HG02970 (cell line): Measurements from ENCODE around the gene INPP4B.

Experiments
- ATAC-seq: cut with Tn5 transposase; IDR thresholded peaks from one replicate; pipeline ENCODE4 v1.9.1; 2021; ENCODE audit warnings: mild to moderate bottlenecking, moderate library complexity, moderate number of reproducible peaks; ENCODE audit not compliant: unreplicated experiment, low FRiP score

INPP4B gene

DNA sequence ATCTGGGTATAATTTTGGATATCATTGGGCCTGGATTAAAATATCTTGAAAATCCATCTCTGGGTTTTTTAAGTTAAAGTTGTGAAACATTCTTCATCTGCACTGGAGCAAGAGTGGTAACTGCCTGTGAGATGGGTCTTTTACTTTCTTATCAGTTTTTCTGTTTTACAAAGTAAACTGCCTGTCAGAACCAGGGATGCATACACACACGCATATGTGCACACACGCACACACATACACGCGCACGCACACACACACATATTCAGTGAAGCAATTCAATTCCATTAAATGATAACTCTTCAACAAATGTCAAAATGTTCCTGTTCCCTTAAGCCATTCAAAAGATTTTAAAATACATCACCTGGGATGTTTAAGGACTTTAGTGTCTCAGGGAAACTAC is 515.8 kb downstream of the INPP4B start:
- ATAC-seq, result no peak

DNA sequence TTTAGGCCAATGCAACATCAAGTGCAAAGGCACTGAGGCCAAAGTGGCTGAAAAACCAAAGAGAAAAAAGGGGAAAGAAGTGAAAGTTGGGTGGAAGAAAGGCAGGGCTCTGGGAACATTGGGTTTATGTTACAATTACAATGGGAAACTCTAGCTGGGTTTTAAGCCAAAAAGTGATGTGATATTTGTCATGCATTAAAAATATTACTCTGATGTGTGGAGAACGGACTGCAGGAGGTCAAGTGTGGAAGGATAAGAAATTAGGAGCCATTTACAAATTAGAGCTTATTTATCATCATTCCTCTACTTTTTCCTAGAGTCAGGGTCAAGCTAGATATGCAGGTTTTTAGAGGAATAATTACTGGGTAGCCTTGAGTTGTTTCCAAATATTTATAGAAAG is 516.8 kb downstream of the INPP4B start:
- ATAC-seq, result no peak

DNA sequence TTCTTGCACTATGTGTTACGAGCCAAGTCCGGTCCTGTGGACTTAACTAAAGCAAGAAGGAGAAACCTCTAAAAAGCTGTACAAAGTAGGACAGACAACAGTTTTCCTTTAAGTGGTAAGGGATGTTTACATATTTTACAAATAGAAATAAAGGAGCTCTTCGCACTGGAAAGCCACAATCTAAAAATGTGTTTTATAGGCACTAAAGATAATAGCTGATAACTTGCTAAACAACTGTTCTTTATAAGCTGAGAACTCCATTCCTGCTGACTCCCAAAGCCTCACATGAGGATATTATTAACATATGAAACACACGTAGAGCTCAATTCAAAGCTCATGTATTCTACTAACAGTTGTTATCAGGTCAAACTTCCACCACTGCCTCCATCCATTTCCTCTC is 519.9 kb downstream of the INPP4B start:
- ATAC-seq, result no peak

DNA sequence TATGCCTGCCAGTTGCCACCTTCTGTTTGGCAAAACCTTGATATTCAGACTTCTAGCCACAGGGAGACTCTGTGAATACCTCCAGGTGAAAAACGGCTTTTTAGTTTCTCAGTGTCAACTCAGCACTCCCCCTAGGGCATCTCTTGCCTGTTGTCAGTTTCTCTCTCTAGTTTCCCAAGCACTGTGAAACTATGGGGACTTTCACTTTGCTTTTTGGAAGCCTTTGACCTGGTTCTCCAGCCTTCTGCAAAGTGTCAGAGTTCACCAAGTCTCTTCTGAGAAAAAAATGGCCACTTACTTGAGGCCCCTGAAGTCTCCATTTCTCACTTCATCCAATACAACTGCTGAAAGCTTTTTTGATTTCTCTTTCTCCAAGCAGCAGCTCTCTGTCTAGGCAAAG is 521.5 kb downstream of the INPP4B start:
- no peak for ATAC-seq

DNA sequence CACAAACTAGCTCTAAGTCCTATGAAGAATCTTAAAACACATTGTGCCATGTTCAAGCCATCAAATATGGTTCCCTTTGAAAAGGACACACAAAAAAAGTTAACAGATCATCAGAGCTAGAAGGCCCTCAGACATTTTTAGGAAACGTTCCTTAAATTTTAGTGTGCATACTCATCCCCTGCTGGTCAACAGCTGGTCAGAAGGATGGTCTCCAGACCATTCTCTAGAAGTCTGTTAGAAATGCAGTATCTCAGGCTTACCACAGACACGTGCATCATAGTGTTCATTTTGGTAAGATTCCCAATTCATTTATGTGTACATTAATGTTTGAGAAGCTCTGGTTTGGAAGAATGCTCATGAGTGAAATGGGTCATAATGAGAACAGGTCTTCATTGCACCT is 523.1 kb downstream of the INPP4B start:
- no peak for ATAC-seq

DNA sequence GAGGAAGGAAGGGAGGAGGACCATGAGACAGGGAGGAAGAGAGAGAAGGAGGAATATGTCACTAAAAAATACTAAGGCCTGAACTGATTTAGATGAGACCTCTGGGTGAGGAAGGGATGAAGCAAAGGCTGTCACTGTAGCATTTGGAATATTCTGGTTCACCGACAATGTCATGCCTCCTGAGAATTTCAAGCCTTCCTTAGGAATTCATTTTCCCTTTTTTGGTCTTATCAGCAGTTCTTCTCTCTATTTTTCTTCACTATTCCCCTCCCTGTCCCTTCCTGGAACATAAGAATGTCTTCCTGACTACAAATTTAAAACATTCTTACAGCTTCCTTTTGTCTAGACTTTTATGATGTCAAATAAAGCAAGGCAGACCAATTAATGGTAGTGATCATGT is 527.8 kb downstream of the INPP4B start:
- ATAC-seq, result no peak

DNA sequence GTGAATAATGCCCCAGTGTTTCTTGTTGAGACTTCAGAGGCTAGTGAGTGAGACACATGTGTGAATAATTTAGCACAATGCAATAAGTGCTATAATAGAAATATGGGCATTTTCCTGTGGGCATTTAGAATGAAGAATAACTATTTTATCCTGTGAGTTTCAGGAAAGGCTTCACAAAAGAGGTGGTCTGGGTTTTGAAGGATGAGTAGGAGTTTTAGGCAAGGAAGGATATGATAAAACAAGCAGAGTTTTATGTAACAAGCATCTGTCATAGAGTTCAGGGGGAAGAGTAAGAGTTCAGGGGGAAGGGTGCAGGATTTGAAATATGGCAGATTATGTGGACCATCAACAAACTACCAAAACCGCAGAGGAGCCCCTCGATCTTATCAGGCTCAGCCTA is 529.2 kb downstream of the INPP4B start:
- no peak for ATAC-seq

DNA sequence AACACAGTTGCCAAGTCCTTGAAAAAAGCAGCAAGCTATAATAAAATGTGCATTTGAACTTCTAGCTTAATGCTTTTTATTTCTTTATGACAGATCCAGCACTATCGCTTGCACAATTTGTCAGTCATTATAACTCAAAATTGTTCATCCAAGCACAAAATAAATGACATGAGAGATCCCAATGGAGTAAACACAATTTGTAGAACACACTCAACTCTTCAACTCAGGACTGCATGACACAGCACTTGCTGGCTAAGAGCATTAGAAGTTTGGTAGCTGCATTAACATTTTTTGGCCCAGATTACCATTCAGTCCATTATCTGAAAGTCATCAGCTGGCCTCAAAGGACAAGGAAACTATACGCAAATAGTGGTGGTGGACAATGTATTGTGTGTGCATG is 530.1 kb downstream of the INPP4B start:
- ATAC-seq, result no peak

DNA sequence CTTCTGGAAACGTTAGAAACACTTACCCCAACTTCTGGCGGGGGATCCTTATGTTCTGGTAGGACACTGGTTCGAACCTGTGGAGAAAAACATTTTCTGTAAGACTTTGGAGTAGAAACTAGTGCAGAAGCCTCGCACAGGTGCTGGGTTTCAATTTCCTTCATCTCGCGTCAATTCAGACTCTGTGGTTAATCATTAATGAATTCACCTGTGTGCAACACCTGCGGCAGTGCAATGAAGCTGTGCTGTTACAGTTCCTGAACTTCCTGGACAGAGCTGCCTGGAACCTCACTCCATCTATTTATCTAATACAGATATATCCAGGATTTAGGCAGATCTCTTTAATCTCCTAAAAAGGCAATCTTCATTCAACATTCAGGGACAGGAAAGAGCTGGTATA is 531.4 kb downstream of the INPP4B start:
- no peak for ATAC-seq

DNA sequence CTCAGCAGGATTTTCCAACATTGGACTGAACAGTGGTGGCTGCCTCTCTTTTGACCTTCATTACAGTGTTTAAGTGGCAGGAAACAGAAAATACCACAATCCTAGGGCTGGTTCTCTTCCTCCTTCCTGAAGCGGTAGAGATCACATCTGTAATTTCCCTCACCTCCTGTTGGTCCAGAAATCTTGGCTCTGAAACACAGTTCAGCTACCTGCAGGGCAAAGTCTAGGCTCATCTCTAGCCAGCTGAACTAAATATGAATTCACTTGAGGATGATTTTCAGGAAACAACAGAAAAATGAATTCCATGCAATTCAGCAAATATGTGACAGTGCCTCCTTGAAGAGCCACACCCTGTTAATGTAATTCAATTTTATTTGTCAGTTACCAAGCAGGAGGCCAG is 531.9 kb downstream of the INPP4B start:
- ATAC-seq, result no peak

DNA sequence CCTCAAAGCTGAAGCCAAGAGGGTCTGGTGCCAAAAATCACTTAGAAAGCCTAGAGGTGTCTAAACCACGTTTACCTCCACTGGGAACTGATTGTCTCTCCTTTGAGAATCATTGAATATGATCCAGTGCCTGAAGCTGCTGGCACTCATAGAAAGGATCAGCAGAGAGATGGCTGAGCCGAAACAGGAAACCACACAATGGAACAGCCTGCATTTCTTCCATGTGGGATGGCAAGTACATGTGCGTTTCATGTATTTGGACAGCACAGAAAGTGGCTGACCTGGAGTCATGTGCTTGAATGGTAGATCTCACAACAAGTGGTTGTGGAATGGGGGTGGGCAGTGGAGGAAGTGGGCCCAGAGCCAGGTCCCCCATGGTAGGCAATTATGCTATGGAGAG is 533.7 kb downstream of the INPP4B start:
- no peak for ATAC-seq

DNA sequence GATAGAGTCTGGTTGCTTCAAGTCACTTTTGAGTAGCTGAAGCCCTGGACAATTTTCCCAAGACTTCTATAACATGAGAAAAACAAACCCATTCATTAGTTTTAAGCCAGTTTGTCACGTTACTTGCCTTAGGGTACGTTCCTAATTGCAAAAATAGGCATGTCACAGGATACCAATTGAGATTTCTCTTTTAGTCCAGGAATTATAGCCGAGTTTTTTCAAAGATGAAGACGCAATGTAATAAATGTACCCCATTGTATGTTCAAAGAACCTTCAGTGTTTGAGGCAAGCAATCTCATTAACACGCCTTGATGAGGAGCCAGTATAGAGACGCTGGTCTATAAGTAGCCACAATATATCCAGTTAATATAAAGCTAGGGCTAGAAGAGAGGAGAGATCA is 534.2 kb downstream of the INPP4B start:
- no peak for ATAC-seq

DNA sequence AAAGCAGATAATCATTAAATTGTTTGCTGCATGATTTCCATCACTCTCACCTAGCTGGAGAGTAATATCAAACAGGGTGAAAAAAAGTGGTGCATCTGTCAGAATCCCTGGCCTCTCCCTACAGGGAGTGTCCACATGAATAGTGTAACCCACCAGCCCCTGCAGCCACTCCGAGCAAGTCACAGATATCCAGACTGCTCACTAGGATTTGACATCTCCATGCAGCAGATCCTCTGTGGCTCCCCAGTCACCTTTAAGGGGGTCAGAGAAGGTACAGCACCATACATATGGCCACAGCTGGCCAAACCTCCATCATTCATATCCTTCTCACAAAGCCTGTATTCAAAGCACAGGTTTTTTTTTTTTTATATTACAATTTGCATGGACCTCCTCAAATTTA is 536.3 kb downstream of the INPP4B start:
- no peak for ATAC-seq

DNA sequence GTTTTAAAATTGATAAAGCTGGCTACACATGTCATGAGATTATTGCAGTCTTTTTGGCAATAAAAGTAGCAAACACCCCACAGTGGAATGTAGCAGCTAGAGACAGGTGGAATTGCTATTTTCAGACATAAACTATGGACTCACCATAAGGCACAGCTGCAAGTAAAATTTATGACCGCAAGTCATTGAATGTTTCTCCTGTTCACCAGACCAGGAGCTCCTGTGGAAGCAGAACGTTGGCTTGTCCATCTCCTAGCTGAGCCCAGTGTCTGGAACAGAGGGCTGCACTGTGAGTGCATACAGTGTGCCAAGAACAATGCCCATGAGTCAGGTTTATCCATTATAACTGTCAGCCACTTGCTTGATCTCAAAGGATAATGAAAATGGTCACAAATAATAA is 538.2 kb downstream of the INPP4B start:
- ATAC-seq, result no peak

DNA sequence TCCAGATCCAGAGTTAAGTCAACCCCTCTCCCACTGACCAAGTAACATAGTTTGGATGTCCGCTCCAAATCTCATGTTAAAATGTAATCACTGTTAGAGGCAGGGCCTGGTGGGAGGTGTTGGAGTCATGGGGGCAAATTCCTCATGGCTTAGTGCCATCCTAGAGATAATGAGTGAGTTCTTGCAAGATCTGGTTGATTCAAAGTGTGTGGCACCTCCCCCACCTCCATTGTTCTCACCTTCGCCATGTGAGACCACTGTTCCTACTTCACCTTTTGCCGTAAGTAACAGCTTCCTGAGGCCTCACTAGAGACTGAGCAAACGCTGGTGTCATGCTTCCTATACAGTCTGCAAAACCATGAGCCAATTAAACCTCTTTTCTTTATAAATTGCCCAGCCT is 548.8 kb downstream of the INPP4B start:
- ATAC-seq, result no peak

DNA sequence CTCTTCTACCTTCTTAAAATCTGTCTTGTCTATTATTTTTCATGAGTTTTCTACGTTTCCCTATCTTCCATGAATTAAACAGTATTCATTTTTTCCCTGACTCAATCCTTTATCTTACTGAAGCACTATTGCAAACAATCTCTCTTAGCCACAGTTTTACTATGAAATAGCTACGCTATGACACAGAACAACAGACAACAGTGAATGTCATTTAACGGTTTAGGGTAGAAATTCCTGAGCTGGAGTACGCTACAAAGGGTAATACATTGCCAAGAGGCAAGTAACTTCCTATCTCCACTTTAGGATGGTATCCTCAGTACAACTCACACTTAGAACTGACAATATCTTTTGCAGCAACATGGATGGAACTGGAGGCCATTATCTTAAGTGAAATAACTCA is 552.6 kb downstream of the INPP4B start:
- no peak for ATAC-seq

DNA sequence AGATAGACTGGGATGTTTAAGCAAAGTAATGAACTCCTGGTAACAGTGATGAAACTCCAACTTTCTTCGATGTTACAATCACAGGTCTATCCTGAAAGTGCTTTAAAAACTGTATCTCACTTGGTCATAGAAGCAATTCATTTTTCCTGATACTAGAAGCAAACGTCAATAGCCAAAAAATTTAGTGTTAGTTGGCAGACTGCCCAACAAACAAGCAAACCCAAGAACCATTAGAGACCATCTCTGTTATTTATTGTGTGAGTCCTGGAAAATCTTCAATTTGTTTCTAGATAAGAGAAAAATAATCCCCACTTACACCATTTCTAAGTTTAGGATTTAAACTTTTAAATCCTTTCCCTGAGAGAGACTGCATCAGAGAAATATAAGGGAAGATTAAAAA is 553.9 kb downstream of the INPP4B start:
- no peak for ATAC-seq

DNA sequence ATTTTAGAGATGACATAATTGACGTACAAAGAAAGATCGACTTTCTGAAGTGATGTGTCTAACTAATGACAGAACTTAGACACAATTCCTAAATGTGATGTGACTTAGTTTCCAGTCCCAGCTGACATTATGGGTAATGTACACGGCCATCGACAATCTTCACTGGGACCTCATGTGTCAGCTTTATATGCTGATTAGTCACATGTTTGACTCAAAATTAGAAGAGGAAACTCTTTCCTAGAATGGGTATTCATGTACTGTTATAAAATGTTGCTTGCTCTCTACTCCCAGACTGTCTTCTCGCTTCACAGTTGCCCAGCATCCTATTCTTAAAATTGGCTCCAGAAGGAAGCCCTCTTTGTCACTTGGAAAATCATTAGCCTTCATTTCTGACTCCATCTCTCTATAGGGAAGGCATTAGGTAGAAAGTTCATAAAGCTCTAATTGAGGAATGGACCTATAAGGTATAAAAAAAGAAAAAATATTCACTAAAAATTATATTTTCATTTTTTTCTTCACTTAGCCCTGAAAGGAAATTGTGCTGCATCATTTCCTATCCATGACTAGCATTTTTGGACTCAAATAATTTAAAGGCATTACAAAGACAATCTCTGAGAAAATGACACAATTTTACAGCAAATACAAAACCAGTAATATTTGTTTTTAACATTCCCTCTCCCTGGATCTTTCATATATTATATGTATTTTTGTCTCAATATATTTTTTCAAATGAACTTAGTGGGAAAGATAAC is 554.6 kb downstream of the INPP4B start:
- no peak for ATAC-seq

DNA sequence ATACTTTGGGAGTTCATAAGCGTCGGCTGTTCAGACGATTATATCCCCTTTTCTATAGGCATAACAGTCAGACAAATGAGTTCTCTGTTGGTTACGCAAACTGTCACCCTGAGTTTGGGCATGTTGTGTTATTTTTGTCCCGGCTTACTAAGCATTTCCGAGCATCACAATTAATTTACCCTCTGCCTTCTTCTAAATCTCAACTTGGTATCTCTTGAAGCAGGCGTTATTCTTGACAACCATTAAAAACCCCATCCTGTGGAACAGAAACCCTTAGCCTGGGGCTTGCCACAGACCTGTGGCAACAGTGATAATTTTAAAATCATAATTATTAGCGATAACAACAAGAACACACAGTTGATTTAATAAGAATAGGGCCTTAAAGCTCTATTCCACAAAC is 558.7 kb downstream of the INPP4B start:
- no peak for ATAC-seq

DNA sequence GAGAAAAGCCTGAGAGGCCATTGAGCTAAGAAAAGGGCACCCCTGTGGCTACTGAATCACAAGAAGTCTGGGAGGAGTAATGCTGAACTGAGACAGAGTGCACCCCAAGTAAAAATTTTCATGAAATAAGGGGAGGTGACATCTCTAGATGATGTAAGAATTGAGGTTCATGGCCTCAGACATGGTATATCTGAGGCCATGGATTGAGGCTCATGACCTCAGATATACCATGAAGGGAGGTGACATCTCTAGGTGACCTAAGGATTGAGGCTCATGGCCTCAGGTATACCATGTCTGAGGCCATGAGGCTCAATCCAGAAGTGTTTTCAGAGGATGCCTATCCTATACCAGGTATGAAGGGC is 560.9 kb downstream of the INPP4B start:
- no peak for ATAC-seq

DNA sequence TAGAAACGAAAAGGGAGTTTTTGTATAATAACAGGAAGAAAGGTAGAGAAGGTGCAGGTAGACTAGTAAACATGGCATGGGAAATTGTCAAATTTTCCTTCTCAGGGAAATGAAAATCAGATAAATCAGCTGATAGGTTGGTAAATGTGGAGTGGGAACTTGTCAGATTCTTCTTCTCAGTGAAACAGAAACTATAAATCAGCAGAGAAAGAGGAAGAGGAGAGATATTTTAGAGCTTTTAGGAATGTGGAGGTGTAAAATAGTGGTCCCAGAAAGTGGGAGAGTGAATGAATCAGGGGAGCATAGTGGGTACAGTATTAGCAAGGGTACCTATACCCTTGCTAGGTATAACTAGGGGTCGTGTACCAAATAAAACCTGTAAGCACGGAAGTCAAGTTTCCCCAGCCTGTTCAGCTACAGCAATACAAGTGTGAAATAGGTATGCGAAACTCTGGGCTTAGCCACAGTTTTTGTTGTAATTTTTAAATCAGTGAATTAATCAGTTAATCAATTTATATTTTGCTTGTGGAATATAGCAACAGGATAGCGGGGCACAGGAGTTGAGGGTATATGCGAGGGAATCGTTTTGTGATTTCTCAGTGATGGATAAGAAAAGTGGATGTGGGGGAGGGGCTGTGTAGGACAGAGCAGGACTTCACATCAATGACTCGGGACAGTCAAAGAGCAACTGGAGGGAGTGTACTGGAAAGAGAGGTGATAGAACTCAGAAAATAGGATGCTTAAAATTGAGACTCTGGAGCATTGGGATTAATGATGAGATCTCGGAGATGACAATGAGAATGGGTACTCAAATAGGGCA is 561.5 kb downstream of the INPP4B start:
- ATAC-seq, result no peak

DNA sequence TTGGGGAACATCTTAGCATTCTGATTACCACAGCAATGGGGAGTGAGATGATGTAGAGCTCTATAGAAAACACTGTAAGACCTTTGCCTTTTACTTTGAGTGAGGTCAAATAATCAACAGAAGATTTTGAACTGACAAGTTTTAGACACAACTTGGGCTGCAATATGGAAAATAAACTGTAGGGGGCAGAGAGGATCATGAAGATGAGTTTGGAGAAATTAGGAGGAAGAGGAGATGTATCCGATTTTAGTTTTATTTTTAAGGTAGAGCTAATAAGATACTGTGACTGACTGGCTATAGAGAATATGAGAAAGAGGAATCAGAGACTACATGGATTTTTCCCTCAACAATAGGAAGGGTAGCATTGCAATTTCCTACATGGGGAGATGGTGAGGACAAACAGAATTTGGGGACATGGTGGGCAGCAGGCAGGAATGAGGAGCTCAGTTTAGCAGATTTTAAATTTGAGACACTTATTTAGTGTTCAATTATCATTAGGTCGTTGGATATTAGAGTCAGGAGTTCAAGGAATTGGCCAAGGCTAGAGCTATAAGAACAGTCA is 563.1 kb downstream of the INPP4B start:
- no peak for ATAC-seq
